HL-60/S4 treated with phorbol 12-myristate 13-acetate at 8.2 ng/mL for 4 days and 3 days (cell line): ENCODE data around the gene FBRSL1.

Experiments
- in situ Hi-C: fragments of 300-500 bp; cut with MboI; formaldehyde crosslinking; loops from 2 replicates; pipeline ENCODE4 v1.15.0; 2022; ENCODE audit warnings: low sequenced_read_pairs

Gene FBRSL1

GRCh38 chr12:132536102-132536876 lies 46.3 kb downstream of the FBRSL1 start:
- in situ Hi-C loops = loop anchor here (25.0 kb wide), 1 partner anchor 124 kb away; no protein-coding TSS in a partner anchor

- in situ Hi-C loops = loop anchor here (25.0 kb wide), 1 partner anchor 125 kb away; no protein-coding TSS in a partner anchor
Measured at GRCh38 chr12:132537049-132537448, 47.1 kb downstream of the FBRSL1 start.

- in situ Hi-C loops = loop anchor here (25.0 kb wide), 1 partner anchor 126 kb away; no protein-coding TSS in a partner anchor
Measured at GRCh38 chr12:132537836-132538662, 48.1 kb downstream of the FBRSL1 start.

GRCh38 chr12:132538663-132538990 lies 48.7 kb downstream of the FBRSL1 start:
- in situ Hi-C loops = loop anchor here (25.0 kb wide), 1 partner anchor 126 kb away; no protein-coding TSS in a partner anchor

- in situ Hi-C loops = loop anchor here (25.0 kb wide), 1 partner anchor 127 kb away; no protein-coding TSS in a partner anchor
Measured at GRCh38 chr12:132539016-132539773, 49.2 kb downstream of the FBRSL1 start.

- in situ Hi-C loops = loop anchor here (25.0 kb wide), 1 partner anchor 128 kb away; no protein-coding TSS in a partner anchor
Measured at GRCh38 chr12:132540436-132540835, 50.5 kb downstream of the FBRSL1 start.

GRCh38 chr12:132541200-132541599 lies 51.2 kb downstream of the FBRSL1 start:
- in situ Hi-C loops = loop anchor here (25.0 kb wide), 1 partner anchor 129 kb away; no protein-coding TSS in a partner anchor

GRCh38 chr12:132541996-132542395 lies 52.0 kb downstream of the FBRSL1 start:
- in situ Hi-C loops = loop anchor here (25.0 kb wide), 1 partner anchor 130 kb away; no protein-coding TSS in a partner anchor

- in situ Hi-C loops = loop anchor here (25.0 kb wide), 1 partner anchor 130 kb away; no protein-coding TSS in a partner anchor
Measured at GRCh38 chr12:132542661-132543060, 52.7 kb downstream of the FBRSL1 start.

GRCh38 chr12:132543298-132544079 lies 53.5 kb downstream of the FBRSL1 start:
- in situ Hi-C loops = loop anchor here (25.0 kb wide), 1 partner anchor 131 kb away; no protein-coding TSS in a partner anchor

- in situ Hi-C loops = loop anchor here (25.0 kb wide), 1 partner anchor 132 kb away; no protein-coding TSS in a partner anchor
Measured at GRCh38 chr12:132544080-132544397, 54.1 kb downstream of the FBRSL1 start.

- in situ Hi-C loops = loop anchor here (25.0 kb wide), 1 partner anchor 132 kb away; no protein-coding TSS in a partner anchor
Measured at GRCh38 chr12:132544498-132544897, 54.5 kb downstream of the FBRSL1 start.

- in situ Hi-C loops = loop anchor here (25.0 kb wide), 1 partner anchor 133 kb away; no protein-coding TSS in a partner anchor
Measured at GRCh38 chr12:132545164-132545953, 55.4 kb downstream of the FBRSL1 start.

GRCh38 chr12:132545955-132546354 lies 56.0 kb downstream of the FBRSL1 start:
- in situ Hi-C loops = loop anchor here (25.0 kb wide), 1 partner anchor 134 kb away; no protein-coding TSS in a partner anchor

- in situ Hi-C loops = loop anchor here (25.0 kb wide), 1 partner anchor 134 kb away; no protein-coding TSS in a partner anchor
Measured at GRCh38 chr12:132546647-132547046, 56.7 kb downstream of the FBRSL1 start.

- in situ Hi-C loops = loop anchor here (25.0 kb wide), 1 partner anchor 135 kb away; no protein-coding TSS in a partner anchor
Measured at GRCh38 chr12:132547205-132547740, 57.3 kb downstream of the FBRSL1 start.

GRCh38 chr12:132548430-132549058 lies 58.6 kb downstream of the FBRSL1 start:
- in situ Hi-C loops = loop anchor here (25.0 kb wide), 1 partner anchor 136 kb away; no protein-coding TSS in a partner anchor

GRCh38 chr12:132549059-132549458 lies 59.1 kb downstream of the FBRSL1 start:
- in situ Hi-C loops = loop anchor here (25.0 kb wide), 1 partner anchor 137 kb away; no protein-coding TSS in a partner anchor
